Occipital lobe (tissue), 3 donors: Measurements from ENCODE around the gene MCC. TPM values are rescaled to one million over a fixed set of nuclear protein-coding genes. Genes with fewer than 3 reads are reported as not detected.

ENCODE experiments used
- DNase-seq: peaks from one replicate; lab custom pipeline; 2025; lab: John Stamatoyannopoulos, UW
- small RNA-seq: library from RNA; depleted of rRNA; stranded (forward); fragments of <200 nt; gene quantifications from one replicate; pipeline ENCODE3, GENCODE V24; 2014
- total RNA-seq: library from RNA; depleted of rRNA; stranded (reverse); fragments of >200 nt; gene quantifications from one replicate; pipeline ENCODE4 v1.2.3, GENCODE V29; 2014

MCC gene
- total RNA-seq, 1 donor from 2014 or later: 15.8 TPM

DNA sequence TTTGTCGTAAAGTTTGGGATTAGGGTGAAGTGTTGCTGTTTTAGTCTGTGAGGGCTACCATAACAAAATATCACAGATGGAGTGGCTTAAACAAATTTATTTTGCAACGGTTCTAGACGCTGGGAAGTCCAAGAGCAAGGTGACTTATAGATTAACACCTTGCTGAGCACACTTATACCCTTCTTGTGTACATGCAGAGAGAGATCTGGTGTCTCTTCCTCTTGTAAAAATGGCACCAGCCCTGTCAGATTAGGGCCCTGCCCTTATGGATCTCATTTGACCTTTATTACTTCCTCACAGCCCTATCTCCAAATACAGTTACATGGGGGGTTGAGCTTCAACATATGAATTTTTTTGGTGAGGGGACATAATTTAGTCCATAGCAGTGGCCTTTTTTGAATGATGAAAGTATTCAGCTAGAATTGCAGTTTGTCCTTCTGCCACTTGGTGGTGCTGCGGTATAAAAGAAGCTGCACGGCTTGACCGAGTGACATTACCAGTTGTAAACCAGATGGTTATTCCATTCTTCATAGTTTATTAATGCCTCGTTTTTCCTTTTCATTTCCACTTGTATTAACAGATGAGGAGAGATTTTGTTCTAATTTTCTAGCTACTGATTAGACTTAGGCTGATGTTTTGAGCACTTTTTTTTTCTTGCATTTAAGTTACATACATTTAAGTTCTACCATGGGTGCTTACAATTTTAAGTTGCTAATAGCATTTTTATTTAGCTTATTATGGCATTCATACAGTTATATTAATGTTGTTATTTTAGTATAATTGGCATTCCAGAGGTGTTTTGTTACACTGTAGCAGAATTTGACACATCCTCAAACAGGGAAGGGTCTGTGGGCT lies 492.3 kb downstream of the MCC start:
- peak; percentile 19 for DNase-seq

DNA sequence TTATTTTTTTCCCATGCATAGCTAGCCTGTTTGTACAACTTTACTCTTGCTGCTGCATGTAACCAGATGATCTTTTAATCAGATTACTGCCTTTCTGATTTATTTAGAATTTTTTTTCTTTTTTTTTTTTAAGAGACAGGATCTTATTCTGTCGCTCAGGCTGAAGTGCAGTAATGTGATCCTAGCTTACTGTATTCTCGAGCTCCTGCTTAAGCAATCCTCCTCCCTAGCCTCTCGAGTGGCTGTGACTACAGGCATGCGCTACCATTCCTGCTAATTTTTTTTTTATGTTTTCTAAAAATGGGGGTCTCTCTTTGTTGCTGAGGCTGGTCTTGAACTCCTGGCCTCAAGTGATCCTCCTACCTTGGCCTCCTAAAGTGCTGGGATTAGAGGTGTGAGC lies 502.0 kb downstream of the MCC start:
- no peak for DNase-seq

DNA sequence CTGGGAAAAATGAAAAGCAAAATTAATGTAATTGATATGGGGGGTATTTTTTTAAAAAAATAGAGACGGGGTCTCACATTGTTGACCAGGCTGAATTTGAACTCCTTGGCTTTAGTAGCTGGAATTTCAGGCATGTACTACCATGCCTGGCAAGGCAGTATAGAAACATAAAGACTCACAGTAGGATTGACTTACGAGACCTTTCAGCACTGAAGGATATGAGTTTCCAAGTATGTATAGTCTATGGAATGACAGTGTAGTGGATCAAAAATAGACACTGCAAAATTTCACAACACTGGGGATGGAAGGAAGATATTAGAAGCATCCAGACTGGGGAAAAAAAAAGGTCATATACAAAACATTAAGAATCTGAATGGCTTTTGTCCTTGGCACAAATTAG lies 504.9 kb downstream of the MCC start:
- no peak for DNase-seq

DNA sequence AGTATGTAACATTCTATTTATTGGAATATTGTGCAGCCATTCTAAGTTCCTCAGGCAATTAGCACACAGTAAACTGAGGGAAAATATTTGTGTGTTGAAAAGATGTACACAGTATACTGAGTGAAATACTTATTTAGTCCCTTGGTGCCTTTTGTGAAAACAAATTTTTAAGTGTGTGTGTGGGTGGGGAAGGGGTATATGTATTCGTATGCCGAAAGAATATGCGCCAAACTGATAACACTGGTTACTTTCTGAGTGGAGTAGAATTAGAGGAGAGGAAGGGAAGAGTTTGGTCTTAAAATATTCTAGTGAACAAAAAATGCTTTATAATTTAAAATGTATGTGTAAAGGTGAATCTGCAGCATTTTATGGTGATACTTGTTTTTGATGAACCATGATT lies 508.5 kb downstream of the MCC start:
- DNase-seq: no peak

DNA sequence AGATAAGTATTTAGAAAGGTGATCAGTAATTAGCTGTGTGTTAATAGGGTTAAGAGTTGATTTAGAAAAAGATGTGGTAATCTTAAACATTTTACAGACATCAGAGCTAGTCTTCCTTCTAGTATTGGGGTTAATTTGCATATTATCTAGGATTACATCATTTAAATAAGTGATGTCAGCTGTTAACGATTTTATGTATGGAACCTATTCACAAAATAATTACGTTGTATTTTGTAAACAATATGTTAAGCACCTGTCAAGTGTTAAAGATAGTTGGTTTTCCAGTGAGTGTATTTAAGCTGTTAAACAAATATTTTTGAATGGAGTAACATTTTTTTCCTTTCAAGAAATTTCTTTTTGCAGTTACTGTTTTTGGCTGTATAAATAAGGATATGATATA lies 509.4 kb downstream of the MCC start:
- DNase-seq: no peak

DNA sequence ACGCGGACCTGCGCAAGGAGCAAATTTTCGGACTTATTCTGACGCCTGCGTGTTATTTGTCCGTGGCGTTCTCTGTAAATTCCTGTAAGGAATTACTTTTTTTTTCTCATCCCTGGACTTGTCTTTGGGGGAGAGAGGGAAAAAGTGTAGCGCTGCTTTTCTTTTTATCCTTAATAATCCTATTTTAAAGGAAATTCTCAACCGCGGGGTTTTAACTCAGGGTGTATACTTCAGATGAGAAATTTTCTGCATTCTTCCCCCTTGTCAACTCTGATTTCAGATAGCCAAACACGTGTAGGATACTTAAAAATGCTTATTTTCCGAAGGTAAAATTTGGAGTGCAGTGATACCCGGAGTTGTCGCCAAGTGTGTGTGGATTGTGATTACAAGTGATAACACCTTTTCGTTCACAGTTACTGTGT lies 510.8 kb downstream of the MCC start:
- DNase-seq: no peak

DNA sequence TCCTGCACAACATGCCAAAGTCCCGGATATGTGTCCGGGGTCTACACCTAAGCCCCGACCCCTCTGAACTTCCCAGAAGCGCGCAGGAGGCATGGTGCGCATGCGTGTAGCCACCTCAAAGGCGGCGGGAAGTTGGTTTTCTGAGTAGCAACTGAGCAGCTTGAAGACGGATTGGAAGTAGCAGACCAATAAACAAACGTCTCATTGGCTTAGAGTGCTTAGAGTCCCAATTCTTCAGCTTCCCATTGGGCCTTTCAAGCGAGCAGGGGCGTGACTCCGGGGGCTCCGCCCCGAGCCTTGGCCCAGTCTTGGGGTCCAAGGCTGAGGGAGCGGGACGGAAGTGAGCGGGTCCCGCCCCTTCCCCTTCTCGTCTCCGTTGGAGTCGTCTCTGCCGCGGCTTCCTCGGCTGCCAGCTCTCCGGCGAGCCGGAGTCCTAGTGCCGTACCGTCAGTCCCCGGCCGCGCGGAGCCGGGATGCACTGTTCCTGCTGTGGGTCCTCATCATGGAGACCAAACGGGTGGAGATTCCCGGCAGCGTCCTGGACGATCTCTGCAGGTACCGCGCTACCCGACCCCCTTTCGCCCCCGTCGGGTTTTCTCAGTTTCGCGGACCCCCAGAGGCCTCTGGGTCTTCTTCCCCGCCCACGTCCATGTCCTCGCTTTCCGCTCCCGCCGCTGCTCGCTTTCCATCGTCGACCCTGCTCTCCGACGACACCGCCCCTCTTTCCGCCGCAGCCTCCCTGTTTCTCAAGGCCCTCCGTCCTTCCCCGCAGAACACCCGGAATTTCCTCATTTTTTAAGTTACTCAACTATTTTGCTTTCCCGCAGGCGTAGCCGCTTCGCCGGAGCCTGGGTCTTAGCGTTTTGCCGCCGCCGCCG lies 511.6 kb downstream of the MCC start, which contains the start of gene DCP2:
DCP2 (plus strand) TSS at position 367 of the 878 bp plus-strand sequence; CDS start at position 503, 136 bp downstream.
- DNase-seq: peak; percentile 91

DNA sequence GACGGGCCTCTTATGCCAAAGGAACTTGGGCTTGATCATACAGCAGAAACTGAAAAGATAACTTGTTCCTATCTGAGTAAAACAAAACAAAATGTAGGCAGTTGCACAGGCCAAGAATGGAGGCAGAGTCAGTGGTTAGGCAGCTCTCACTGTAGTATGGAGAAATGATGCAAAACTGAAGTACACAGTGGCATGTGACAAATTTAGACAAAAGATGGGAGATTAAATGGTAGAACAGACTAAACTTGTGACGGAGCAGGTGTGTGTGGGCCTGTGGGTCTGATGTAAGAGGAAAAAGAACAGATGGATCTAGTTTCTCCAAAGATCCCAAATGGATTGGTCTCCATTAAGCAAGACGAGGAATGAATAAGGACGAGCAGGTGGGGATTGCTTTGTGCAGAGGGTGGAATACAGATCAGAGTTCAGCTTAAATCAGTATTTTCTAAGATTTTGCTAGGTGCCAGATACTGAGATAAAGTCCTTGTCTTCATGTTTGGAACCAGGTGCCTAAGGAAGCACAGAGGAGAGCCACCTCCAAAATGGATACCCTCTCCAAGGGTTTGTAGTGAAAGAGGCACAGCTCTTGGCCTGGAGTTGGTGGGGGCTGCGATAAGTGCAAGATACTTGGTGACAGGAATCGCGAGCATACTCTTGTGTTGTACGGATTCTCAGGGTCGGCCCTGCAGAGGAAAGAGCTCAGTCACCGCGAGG lies 512.4 kb downstream of the MCC start:
- DNase-seq: no peak

DNA sequence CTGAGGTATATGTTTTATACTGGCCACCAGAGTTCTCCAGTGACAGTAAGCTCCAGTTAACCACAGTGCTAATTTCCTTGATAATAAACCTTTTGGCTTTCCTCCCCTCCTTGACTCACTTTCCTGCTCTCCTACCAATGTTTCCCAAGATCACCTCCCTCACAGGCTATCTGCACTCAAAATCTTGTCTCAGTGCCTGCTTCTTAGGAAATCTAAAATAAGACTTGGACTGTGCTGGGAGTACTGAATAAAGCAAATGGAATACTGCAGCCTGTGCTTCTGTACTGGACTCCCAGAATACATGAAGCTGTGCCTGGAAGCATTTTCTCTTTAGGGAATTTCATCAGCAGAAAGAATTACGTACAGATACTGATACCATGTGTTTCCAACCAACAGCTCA lies 513.4 kb downstream of the MCC start:
- no peak for DNase-seq

DNA sequence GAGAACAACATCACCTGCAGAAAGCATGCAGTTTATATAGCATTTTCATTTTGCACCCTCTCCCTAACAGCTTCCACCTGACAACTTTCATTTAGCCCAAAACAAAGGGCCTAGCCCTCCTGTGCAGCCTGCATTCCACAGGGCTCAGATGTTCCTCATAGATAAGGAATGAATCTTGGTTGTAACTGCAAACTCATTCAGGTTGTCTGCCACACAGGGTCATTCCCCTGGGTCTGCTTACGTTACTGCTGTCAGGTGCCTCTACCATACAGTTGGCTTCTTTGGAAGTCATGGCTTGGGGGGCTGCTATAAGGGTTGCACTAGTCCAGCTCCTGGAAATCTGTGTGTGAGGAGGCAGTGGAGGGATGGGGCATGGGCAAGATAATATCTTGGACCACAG lies 514.3 kb downstream of the MCC start:
- no peak for DNase-seq

DNA sequence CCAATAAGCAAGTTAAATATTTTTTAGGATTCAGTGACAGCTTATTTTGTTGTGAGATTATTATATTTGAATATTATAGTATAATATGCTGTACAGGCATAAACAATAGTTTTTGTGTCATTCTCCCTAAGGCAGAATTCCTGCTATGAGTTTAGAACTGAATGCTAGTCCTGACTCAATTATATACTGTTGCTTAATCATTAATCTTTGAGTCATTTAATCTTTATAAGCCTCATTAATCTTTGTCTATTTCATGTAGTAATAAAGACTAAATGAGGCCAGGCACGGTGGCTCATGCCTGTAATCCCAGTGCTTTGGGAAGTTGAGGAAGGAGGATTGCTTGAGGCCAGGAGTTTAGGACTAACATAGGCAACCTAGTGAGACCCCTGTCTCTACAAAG lies 515.2 kb downstream of the MCC start:
- DNase-seq: no peak

Small RNAs within 50 kb of the gene (small RNA-seq; reads per million reads assigned to genes)
- gene RNU4ATAC13P: not detected

Other genes with a start within 250 kb of the MCC start
- 0.16 TPM for gene TSSK1B, start 53.5 kb downstream of the MCC start, total RNA-seq
- gene YTHDC2, start 25.2 kb upstream of the MCC start, total RNA-seq: 63.2 TPM